H1 (cell line): ENCODE results near the gene FOXO6. TPM values are rescaled to one million over a fixed set of nuclear protein-coding genes. Genes with fewer than 3 reads are reported as not detected.

ENCODE experiments used
- CTCF ChIA-PET: fragments of 300-600 bp; sonication (Branson Sonifier 250); formaldehyde crosslinking; loops from one replicate; lab custom pipeline; 2021; ENCODE audit not compliant: partially characterized antibody; lab: Charles Lee
- POLR2A ChIA-PET: fragments of 300-600 bp; sonication (Branson Sonifier 250); formaldehyde crosslinking; loops from one replicate; lab custom pipeline; 2021; ENCODE audit warnings: inconsistent platforms; ENCODE audit not compliant: partially characterized antibody; lab: Charles Lee
- DNase-seq, 2 experiments: peaks; one replicate each; pipeline versions ENCODE4 v3.0.0 to v3.0.0-alpha.2; 2010 to 2022; ENCODE audit warnings: low spot score in 2 of 2, low read depth in 1 of 2, mixed read lengths in 1 of 2
- FAIRE-seq: peaks from 2 replicates; lab custom pipeline; 2011; peaks lifted over from hg19 to GRCh38; lab: Jason Lieb, UNC
- H2AFZ ChIP-seq: 2 replicates; pipeline ENCODE4 v1.8.1; 2012; ENCODE audit warnings: low read length, inconsistent platforms
- H2AK5ac ChIP-seq: 2 replicates; pipeline ENCODE4 v1.6.1; 2013; ENCODE audit warnings: low read depth, low read length
- H2BK120ac ChIP-seq: replicated peaks from 2 replicates; pipeline ENCODE3; 2013; ENCODE audit warnings: low read depth, low read length, inconsistent platforms
- H2BK12ac ChIP-seq: 2 replicates; pipeline ENCODE4 v1.6.1; 2013; ENCODE audit warnings: low read depth, low read length
- H2BK15ac ChIP-seq: 2 replicates; pipeline ENCODE4 v1.6.1; 2013; ENCODE audit warnings: low read length
- H2BK20ac ChIP-seq: 2 replicates; pipeline ENCODE4 v1.6.1; 2013; ENCODE audit warnings: low read length
- H2BK5ac ChIP-seq: 2 replicates; pipeline ENCODE4 v1.6.1; 2013; ENCODE audit warnings: low read depth, low read length
- H3K14ac ChIP-seq: 2 replicates; pipeline ENCODE4 v1.6.1; 2013; ENCODE audit warnings: inconsistent platforms; ENCODE audit not compliant: insufficient read length
- H3K18ac ChIP-seq: 2 replicates; pipeline ENCODE4 v1.6.1; 2013; ENCODE audit warnings: low read length; ENCODE audit errors: extremely low read depth
- H3K23ac ChIP-seq: 2 replicates; pipeline ENCODE4 v1.6.1; 2013; ENCODE audit warnings: inconsistent platforms; ENCODE audit not compliant: insufficient read length
- H3K23me2 ChIP-seq: 2 replicates; pipeline ENCODE4 v1.6.1; 2013; ENCODE audit warnings: low read depth, low read length
- H3K27ac ChIP-seq: 2 replicates; pipeline ENCODE4 v1.6.1; 2011; ENCODE audit warnings: low read depth, low read length, inconsistent platforms
- H3K27me3 ChIP-seq, 4 experiments: replicated peaks in 1 of 4; 1 replicate in 1 of 4; 2 replicates in 3 of 4; pipeline versions ENCODE4 v1.6.1 to v1.8.1; 2011 to 2013; ENCODE audit warnings: low read length in 3 of 4, mild to moderate bottlenecking in 3 of 4, inconsistent platforms in 2 of 4, mixed read lengths in 2 of 4, moderate library complexity in 1 of 4; ENCODE audit not compliant: control insufficient read depth in 3 of 4, insufficient read depth in 3 of 4; ENCODE audit errors: extremely low read depth in 1 of 4
- H3K36me3 ChIP-seq, 4 experiments: 2 replicates each; pipeline versions ENCODE4 v1.6.1 to v1.8.1; 2011 to 2013; ENCODE audit warnings: mild to moderate bottlenecking in 4 of 4, low read length in 3 of 4, moderate library complexity in 2 of 4, control low read depth in 1 of 4, inconsistent platforms in 1 of 4; ENCODE audit not compliant: insufficient read depth in 4 of 4, control insufficient read depth in 2 of 4
- H3K4ac ChIP-seq: replicated peaks from 2 replicates; pipeline ENCODE3; 2013; ENCODE audit warnings: low read length, low read depth, mixed read lengths, inconsistent platforms; ENCODE audit not compliant: insufficient read length
- H3K4me1 ChIP-seq, 4 experiments: replicated peaks in 1 of 4; 1 replicate in 1 of 4; 2 replicates in 3 of 4; pipeline versions ENCODE4 v1.6.1 to v1.8.1; 2011 to 2013; ENCODE audit warnings: low read length in 3 of 4, inconsistent platforms in 2 of 4, mixed read lengths in 1 of 4; ENCODE audit not compliant: insufficient read depth in 4 of 4, control insufficient read depth in 3 of 4
- H3K4me2 ChIP-seq, 2 experiments: 2 replicates each; pipeline versions ENCODE4 v1.6.1 to v1.8.1; 2011 to 2013; ENCODE audit warnings: low read depth in 2 of 2, low read length in 2 of 2, control low read depth in 1 of 2, inconsistent platforms in 1 of 2, mild to moderate bottlenecking in 1 of 2; ENCODE audit not compliant: insufficient read depth in 1 of 2
- H3K4me3 ChIP-seq, 4 experiments: fragments of 200-600, 300-600 bp in 1 of 4; sonication (generic), shearing (Covaris generic), sonication (Bioruptor Twin) in 1 of 4; 2 replicates each; pipeline versions ENCODE4 v1.5.1 to v1.8.1; 2011 to 2016; ENCODE audit warnings: low read length in 4 of 4, low read depth in 3 of 4, control low read depth in 2 of 4, inconsistent platforms in 2 of 4, mild to moderate bottlenecking in 2 of 4, mixed read lengths in 1 of 4, moderate library complexity in 1 of 4; ENCODE audit not compliant: insufficient read depth in 2 of 4; ENCODE audit errors: extremely low read depth in 1 of 4
- H3K56ac ChIP-seq: replicated peaks from 2 replicates; pipeline ENCODE3; 2013; ENCODE audit warnings: low read depth, mild to moderate bottlenecking, mixed read lengths, low read length, inconsistent platforms; ENCODE audit not compliant: insufficient read length
- H3K79me1 ChIP-seq: 2 replicates; pipeline ENCODE4 v1.6.1; 2013; ENCODE audit warnings: low read depth, low read length, control low read depth
- H3K79me2 ChIP-seq, 2 experiments: 2 replicates each; pipeline versions ENCODE4 v1.6.1 to v1.8.1; 2012 to 2013; ENCODE audit warnings: low read length in 2 of 2, mild to moderate bottlenecking in 2 of 2, inconsistent platforms in 1 of 2; ENCODE audit not compliant: insufficient read depth in 2 of 2, control insufficient read depth in 1 of 2
- H3K9ac ChIP-seq, 4 experiments: replicated peaks in 1 of 4; 1 replicate in 1 of 4; 2 replicates in 3 of 4; pipeline versions ENCODE4 v1.6.1 to v1.8.1; 2011 to 2013; ENCODE audit warnings: low read depth in 3 of 4, low read length in 3 of 4, control low read depth in 2 of 4, mild to moderate bottlenecking in 2 of 4, moderate library complexity in 2 of 4, inconsistent platforms in 1 of 4; ENCODE audit errors: extremely low read depth in 1 of 4
- H3K9me3 ChIP-seq, 2 experiments: 2 replicates each; pipeline versions ENCODE4 v1.6.1 to v1.8.1; 2012 to 2013; ENCODE audit warnings: mild to moderate bottlenecking in 2 of 2, moderate library complexity in 2 of 2, control low read depth in 1 of 2, inconsistent platforms in 1 of 2, low read depth in 1 of 2, low read length in 1 of 2, mixed read lengths in 1 of 2; ENCODE audit not compliant: insufficient read depth in 2 of 2
- H4K20me1 ChIP-seq, 2 experiments: replicated peaks in 1 of 2; 2 replicates each; pipeline versions ENCODE3 to v1.8.1; 2011 to 2013; ENCODE audit warnings: inconsistent platforms in 2 of 2, low read length in 2 of 2, mild to moderate bottlenecking in 1 of 2; ENCODE audit not compliant: insufficient read depth in 2 of 2, control insufficient read depth in 1 of 2
- H4K5ac ChIP-seq: 2 replicates; pipeline ENCODE4 v1.6.1; 2013; ENCODE audit warnings: low read length, low read depth, mixed read lengths, inconsistent platforms; ENCODE audit not compliant: insufficient read length
- H4K8ac ChIP-seq: 2 replicates; pipeline ENCODE4 v1.8.0; 2013; ENCODE audit warnings: mild to moderate bottlenecking, moderate library complexity, low read length, inconsistent platforms; ENCODE audit not compliant: insufficient read depth; ENCODE audit errors: extremely low read depth
- H4K91ac ChIP-seq: replicated peaks from 2 replicates; pipeline ENCODE3; 2013; ENCODE audit warnings: low read length, mixed read lengths, inconsistent platforms; ENCODE audit not compliant: insufficient read length
- BCL11A ChIP-seq, 2 experiments: IDR thresholded peaks; one replicate each; pipeline ENCODE4 v1.6.1; 2011; ENCODE audit warnings: low read depth in 2 of 2, low read length in 2 of 2, mild to moderate bottlenecking in 2 of 2
- BRCA1 ChIP-seq: IDR thresholded peaks from 2 replicates; pipeline ENCODE4 v1.6.1; 2012; ENCODE audit warnings: low read depth, low read length, improper control_type of control experiment
- CREB1 ChIP-seq: IDR thresholded peaks from 2 replicates; pipeline ENCODE4 v1.6.1; 2012; ENCODE audit warnings: inconsistent platforms
- CTBP2 ChIP-seq: IDR thresholded peaks from 2 replicates; pipeline ENCODE4 v1.7.0; 2011; ENCODE audit warnings: borderline replicate concordance, mild to moderate bottlenecking, moderate library complexity, mixed read lengths, low read length; ENCODE audit not compliant: insufficient read depth, insufficient read length
- FOSL1 ChIP-seq: IDR thresholded peaks from 2 replicates; pipeline ENCODE4 v1.6.1; 2011; ENCODE audit warnings: mild to moderate bottlenecking, low read depth, low read length, moderate library complexity; ENCODE audit not compliant: insufficient read depth
- GABPA ChIP-seq: IDR thresholded peaks from 2 replicates; pipeline ENCODE4 v1.6.1; 2011; ENCODE audit warnings: mild to moderate bottlenecking, low read length, moderate library complexity, borderline replicate concordance; ENCODE audit not compliant: insufficient read depth
- KDM5A ChIP-seq: fragments of 200-600 bp; IDR thresholded peaks from 2 replicates; pipeline ENCODE4 v1.7.1; 2012; ENCODE audit warnings: mild to moderate bottlenecking, low read length, inconsistent platforms, mixed read lengths
- NRF1 ChIP-seq: IDR thresholded peaks from 2 replicates; pipeline ENCODE4 v1.6.1; 2011; ENCODE audit warnings: mild to moderate bottlenecking, low read depth, low read length, improper control_type of control experiment
- POU5F1 ChIP-seq: IDR thresholded peaks from 2 replicates; pipeline ENCODE4 v1.6.1; 2011; ENCODE audit warnings: low read depth, mild to moderate bottlenecking, low read length, moderate library complexity
- SIRT6 ChIP-seq: IDR thresholded peaks from one replicate; pipeline ENCODE4 v1.7.1; 2012; ENCODE audit warnings: low read length, inconsistent platforms
- TBP ChIP-seq: IDR thresholded peaks from 2 replicates; pipeline ENCODE4 v1.6.1; 2011; ENCODE audit warnings: low read depth, low read length, improper control_type of control experiment
- ZNF274 ChIP-seq: IDR thresholded peaks from 2 replicates; pipeline ENCODE4 v1.7.0; 2012; ENCODE audit warnings: low read length, borderline replicate concordance; ENCODE audit errors: extremely low read depth
- WGBS, 2 experiments: shearing (Covaris generic) in 1 of 2; methylation state at CpG; one replicate each; pipeline versions ENCODE4 v1.1.6 to v1.1.7; 2013 to 2015; ENCODE audit warnings: low lambda C conversion rate in 2 of 2, mixed read lengths in 2 of 2, inconsistent platforms in 1 of 2, low coverage in 1 of 2, missing lambda C conversion rate in 1 of 2; ENCODE audit not compliant: insufficient replicate concordance in 2 of 2, insufficient coverage in 1 of 2, insufficient read length in 1 of 2; ENCODE audit errors: extremely low coverage in 1 of 2, missing lambda C conversion rate in 1 of 2; 5-methylcytosine and 5-hydroxymethylcytosine counted together
- polyA plus RNA-seq, 7 experiments: library from polyadenylated mRNA; depleted of rRNA in 3 of 7; stranded (reverse) in 5 of 7; unstranded in 2 of 7; fragments of >200 nt in 5 of 7; fragments of 200-250 nt in 2 of 7; gene quantifications; 1 replicate in 5 of 7; 2 replicates in 1 of 7; 4 replicates in 1 of 7; pipeline versions ENCODE4 v1.2.1 to v1.2.3, GENCODE V29; 2011 to 2013; ENCODE audit warnings: missing spikeins in 2 of 7, mixed read lengths in 2 of 7
- total RNA-seq: library from RNA; stranded (reverse); fragmentation: NEBNext Ultra II Directional; extraction: Animal tissue kit (Norgen Biotek cat#: 25700); gene quantifications from 2 replicates; pipeline ENCODE4 v1.2.1, GENCODE V29; 2021

Gene FOXO6
- total and polyA plus RNA-seq, 2 of the 8 experiments (the other 6 are each of a cell fraction or from before 2014, with no cell fraction given) = 0.59 to 3.0 TPM

DNA sequence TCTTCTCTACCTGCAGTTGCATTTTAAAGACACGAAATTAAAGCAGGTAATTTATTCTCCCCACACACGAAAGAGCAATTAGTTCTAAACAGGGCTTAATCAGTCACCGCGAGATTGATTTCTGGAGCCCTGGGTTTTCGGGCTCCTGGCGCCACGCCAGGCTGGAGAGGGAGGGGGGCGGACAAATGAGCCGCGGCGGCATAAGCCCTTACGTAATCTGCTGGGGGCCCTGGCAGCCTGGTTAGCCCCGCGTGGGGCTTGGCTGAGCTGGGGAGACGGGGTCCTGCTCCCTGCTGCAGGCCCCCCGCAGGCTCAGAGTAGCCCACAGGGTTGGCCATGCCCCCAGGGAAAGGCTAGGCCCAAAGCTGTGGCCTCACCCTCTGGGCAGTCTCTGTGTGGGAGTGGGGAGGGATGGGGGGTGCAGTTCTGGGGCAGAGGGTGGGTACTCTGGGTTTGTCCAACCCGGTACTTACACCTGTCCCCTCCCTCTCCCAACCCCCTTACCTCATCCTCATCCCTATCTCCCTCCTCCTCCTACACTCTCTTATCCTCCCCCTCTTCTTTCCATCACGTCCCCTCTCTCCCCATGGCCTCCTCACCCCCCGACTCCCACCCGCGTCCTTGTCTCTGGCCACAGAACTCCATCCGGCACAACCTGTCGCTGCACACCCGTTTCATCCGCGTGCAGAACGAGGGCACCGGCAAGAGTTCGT lies 19.9 kb downstream of the FOXO6 start:
- peak overlapping the region; percentile 85 to 97 for H3K4me2 ChIP-seq
- H3K56ac ChIP-seq = no peak overlapping the region
- peak overlapping the region; percentile 60; the same call in 1 of the 2 replicates for H2BK12ac ChIP-seq
- H2AFZ ChIP-seq = no peak overlapping the region
- H2AK5ac ChIP-seq = no peak overlapping the region
- H2BK15ac ChIP-seq = peak overlapping the region; percentile 98; the same call in 1 of the 2 replicates
- peak overlapping the region; percentile 33 to 72 (median 56) for H3K4me3 ChIP-seq
- peaks cover 0 to 29% (median 19%) of the 10 kb centered on the region in 4 experiments; a peak in 6 of 7 replicates for H3K4me1 ChIP-seq
- no peak overlapping the region for H3K27ac ChIP-seq
- no peak overlapping the region for H3K4ac ChIP-seq
- H3K79me1 ChIP-seq = no peaks in the 10 kb centered on the region; the same call in 1 of the 2 replicates
- no peaks in the 10 kb centered on the region for H3K9me3 ChIP-seq
- H2BK20ac ChIP-seq = no peak overlapping the region
- H4K8ac ChIP-seq = peak overlapping the region; percentile 29
- no peaks in the 10 kb centered on the region for H3K79me2 ChIP-seq
- H3K9ac ChIP-seq = peak overlapping the region in 2 of 4 experiments; percentile 13 to 43; a peak in 3 of 7 replicates
- H3K36me3 ChIP-seq = no peaks in the 10 kb centered on the region
- peaks cover 18% of the 10 kb centered on the region for H3K23me2 ChIP-seq
- ChIA-PET CTCF (interaction anchor here (0.7 to 2.5 kb wide), 7 partner anchors 10 to 83 kb away, joined by 3 to 14 read pairs (median 4); no protein-coding TSS in a partner anchor), POLR2A (interaction anchor here (0.9 to 2.8 kb wide), 8 partner anchors 9 to 117 kb away, joined by 3 to 22 read pairs (median 9); no protein-coding TSS in a partner anchor)
- H4K20me1 ChIP-seq = peaks cover 0 to 4% of the 10 kb centered on the region in 2 experiments
- peaks cover 5 to 39% (median 34%) of the 10 kb centered on the region in 4 experiments for H3K27me3 ChIP-seq
- no peak overlapping the region for H3K14ac ChIP-seq
- no peak overlapping the region for H2BK5ac ChIP-seq
- WGBS, 2 experiments = 27 to 100% methylated on average over 1 to 28 of the region's 29 CpGs
- no peak overlapping the region for H3K23ac ChIP-seq
- no peak overlapping the region; the same call in 1 of the 2 replicates for H3K18ac ChIP-seq
- peak overlapping the region; percentile 67 for H4K91ac ChIP-seq
- H4K5ac ChIP-seq = no peak overlapping the region
- DNase-seq = no peak
- H2BK120ac ChIP-seq = no peak overlapping the region
- no peak for FAIRE-seq
- TF ChIP-seq BRCA1 = no peak
- no peak for TF ChIP-seq CTBP2
- TF ChIP-seq SIRT6 = no peak
- no peak for TF ChIP-seq NRF1
- no peak for TF ChIP-seq POU5F1
- no peak for TF ChIP-seq ZNF274
- TF ChIP-seq BCL11A (IDR thresholded peaks at IDR 0.05; ENCODE audit: low read depth in 2 of 2, low read length in 2 of 2) = no peak
- TF ChIP-seq GABPA = no peak
- no peak for TF ChIP-seq CREB1
- no peak for TF ChIP-seq TBP
- no peak for TF ChIP-seq FOSL1
- no peak for TF ChIP-seq KDM5A
